CD4-positive, alpha-beta T cell treated with Interleukin-17A for 4 hours (primary cell): Measurements from ENCODE around the gene KCNB1.
"Not testable (repeated sequence)": the region's sequence is repeated elsewhere in the genome, so short reads cannot be mapped to it uniquely, and the experiment has no call there.

ENCODE experiments used
- DNase-seq: peaks from one replicate; pipeline ENCODE4 v3.0.0-alpha.2; 2020; ENCODE audit warnings: mixed read lengths

KCNB1 gene

GRCh38 chr20:49431329-49431728, 51.1 kb downstream of the KCNB1 start:
- DNase-seq, result no peak

DNA sequence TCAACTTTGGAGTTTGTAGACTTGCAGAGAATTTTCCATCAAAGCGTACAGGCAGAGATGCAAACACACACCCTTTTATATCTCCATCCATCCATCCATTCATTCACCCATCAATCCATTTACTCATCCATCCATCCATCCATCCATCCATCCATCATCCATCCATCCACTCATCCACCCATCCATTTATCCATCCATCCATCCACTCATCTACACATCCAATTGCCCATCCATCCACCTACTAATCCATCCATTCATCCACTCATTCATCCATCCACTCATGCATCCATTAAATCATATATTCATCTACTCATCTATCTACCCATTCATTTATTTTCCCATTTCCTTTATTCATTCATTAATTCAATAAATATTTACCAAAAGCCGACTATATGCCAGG, 52.1 kb downstream of the KCNB1 start:
- DNase-seq, result no peak

GRCh38 chr20:49427751-49428518, 54.5 kb downstream of the KCNB1 start:
- DNase-seq, result no peak

GRCh38 chr20:49426873-49427272, 55.6 kb downstream of the KCNB1 start:
- no peak for DNase-seq

DNA sequence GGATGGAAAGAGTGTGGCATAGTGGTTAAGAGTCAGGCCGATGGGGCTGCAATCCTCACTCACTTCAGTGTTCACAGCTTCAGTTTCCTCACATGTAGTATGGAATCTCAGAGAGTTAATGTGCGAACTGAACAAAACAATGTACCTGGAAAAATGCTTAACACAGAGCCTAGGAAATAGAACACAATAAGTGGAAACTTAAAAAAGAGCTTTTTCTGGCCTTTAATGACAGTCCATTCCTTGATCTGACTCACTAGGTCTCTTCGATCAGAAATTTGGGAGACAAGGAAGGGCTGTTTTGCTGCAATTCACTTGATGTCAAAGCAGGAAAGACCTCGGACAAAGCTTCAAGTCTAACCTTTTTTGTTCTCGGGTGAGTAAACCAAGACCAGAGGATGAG, 56.1 kb downstream of the KCNB1 start:
- DNase-seq, result no peak

- DNase-seq, result no peak
Observed at GRCh38 chr20:49424536-49424935, 57.9 kb downstream of the KCNB1 start.

- DNase-seq, result no peak
Observed at GRCh38 chr20:49422161-49422560, 60.3 kb downstream of the KCNB1 start.

DNA sequence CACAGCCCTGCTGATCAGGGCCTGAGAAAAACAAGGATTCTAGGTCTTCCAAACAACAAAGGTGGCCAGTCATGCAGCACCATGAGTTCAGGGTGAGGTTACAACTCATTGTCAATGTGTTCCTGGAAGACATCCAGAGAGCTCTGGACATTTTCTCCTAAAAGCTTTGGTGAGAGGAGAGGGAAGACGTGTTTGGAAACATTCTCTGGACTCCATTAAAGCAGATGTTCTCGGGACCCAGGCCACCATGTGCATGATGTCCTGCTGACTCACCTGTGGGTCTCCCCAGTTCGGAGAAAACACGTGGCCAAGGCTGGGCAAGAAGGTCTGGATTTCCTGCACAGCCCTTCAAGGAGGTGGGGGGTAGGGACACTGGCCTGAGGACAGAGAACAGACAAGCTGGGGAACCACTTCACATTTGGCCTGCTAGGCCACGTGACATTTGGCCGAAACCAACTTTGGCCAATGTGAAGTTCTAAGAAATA, 61.6 kb downstream of the KCNB1 start:
- no peak for DNase-seq

DNA sequence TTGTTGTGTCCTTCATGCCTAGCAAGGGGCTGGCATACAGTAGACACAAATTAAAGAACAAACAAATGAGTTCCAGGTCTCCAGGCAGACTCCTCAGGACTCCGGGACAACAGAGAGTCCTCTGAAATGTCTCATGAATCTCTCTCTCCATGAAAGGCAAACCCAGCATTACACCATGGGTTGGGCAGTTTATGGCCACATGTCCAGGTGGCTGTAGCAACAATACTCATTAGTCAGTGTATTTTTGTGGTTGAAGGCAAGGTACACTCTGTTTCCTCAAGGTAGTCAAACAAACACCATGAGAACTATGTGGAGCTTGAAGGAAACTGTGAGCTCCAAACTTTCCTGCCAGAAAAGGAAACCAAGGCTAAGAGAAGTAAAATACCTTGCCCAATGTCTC, 62.2 kb downstream of the KCNB1 start:
- DNase-seq, result no peak

- DNase-seq, result no peak
Observed at GRCh38 chr20:49419785-49420184, 62.7 kb downstream of the KCNB1 start.

- no peak for DNase-seq
Observed at GRCh38 chr20:49418809-49419208, 63.7 kb downstream of the KCNB1 start.

DNA sequence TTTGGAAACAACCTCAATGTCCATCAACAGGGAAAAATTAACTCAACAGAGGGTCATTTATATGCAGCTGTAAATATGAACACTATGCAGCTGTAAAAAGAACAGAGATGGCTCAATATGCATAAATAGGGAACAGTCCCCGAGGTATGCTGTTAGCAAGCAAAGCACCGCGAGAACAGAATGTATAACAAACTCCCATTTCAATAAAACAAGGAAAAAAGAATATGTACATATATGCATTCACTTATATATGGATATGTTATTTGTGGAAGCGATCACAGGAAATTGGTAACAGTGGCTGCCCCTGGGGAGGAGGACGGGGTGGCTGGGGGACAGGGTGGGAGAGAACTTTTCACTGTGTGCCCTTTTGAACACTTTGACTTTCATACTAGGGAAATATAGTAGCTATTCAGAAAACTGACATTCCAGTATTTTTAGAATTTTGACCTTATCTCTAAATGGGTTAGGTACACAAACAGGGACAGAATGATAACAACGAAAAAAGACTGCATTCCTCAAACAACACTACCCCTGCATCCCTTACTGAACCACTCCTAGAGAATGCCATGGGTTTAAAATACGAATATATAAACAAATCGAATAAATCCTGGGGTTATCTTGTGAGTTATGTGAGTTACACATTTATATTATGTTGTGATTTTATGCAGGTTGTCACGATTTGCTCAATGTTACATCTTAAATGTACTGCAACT, 64.5 kb downstream of the KCNB1 start:
- DNase-seq, result no peak

GRCh38 chr20:49415668-49416044, 66.8 kb downstream of the KCNB1 start:
- no peak for DNase-seq

DNA sequence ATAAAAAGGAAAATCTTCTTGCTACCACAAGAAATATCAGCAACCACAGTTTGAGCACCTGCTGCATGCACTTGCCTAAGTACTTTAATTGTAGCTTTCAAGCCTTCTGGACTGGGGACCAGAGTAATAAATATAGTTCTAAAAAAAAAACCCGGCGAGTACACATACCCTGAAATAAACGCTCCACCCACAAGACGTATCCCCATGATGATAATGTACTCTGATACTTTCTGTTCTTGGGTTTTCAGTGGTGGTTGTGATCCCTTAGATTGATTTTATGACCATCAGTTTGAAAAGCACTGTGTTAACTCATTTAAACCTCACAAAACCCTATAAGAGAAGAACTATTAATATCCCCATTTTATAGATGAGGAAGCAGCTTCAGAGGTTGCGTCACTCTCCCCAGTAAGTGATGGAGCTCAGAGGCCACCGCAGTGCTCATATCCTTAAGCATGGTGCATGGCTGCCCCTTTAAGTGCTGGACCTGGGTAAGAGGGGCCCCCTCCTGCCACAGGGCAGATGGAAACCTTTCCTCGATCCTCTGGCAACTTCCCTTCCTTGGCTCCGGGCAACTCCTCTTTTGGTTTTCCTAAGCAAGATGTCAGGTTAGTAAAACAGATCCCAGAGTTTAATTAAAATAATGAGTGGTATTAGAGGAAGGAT, 67.3 kb downstream of the KCNB1 start:
- no peak for DNase-seq

DNA sequence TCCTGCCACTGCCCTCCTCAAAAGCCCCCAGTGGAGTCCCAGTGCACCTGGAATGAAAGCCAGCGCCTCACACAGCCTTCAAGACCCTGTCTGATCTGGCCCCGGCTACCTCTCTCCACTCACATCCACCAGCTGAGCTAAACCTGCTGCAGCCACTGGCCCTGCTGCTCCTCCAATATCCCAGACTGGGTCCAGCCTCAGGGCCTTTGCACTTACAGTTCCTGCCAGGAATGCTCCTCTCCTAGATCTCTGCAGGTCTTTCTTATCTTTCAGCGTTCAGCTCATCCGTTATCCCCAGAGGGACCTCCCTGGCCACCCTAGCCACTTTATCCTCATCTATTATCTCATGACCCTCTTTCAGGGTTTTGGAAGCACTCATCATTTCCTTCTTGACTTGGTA, 68.8 kb downstream of the KCNB1 start:
- DNase-seq, result no peak

- DNase-seq, result no peak
Observed at GRCh38 chr20:49412953-49413352, 69.5 kb downstream of the KCNB1 start.

DNA sequence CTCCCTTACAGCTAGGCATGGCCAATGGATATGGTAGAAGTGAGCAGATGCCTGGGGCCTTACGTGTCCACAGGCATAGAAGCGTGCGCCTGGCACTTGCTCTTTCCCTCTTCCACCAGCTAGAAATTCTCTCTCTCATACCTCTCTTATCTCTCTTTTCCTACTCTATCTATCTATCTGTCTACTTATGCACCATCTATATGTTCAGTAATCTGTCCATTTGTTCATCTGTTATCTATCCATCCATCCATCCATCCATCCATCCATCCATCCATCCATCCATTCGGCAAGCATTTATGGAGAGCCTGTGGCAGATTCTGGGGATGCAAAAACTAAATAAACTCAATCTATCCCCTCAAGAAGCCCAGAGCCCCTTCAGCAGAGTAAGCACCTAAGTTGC, 70.2 kb downstream of the KCNB1 start:
- DNase-seq, result no peak

- DNase-seq, result no peak
Observed at GRCh38 chr20:49411221-49411925, 71.1 kb downstream of the KCNB1 start.

DNA sequence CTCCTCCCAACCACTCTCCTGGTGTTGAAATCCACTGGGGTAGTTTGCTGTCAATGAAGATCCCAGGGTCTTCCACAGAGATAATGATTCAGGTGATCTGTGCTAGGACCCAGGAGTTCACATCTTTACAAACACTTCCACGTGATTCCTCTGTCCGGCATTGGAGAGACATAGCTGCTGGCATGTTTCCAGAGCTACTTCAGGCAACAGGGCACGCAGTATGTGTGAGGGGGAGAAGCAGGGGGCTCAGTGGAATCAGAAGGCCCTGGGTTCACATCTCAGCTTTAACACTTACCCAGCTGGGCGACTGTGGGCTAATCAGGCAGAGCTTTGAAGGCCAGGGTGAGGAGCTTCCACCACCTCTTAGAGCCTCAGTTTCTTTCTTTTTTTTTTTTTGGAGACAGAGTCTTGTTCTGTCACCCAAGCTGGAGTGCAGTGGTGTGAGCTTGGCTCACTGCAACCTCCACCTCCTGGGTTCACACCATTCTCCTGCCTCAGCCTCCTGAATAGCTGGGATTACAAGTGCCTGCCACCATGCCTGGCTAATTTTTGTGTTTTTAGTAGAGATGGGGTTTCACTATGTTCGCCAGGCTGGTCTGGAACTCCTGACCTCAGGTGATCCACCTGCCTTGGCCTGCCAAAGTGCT, 72.4 kb downstream of the KCNB1 start:
- not testable (repeated sequence) for DNase-seq

- no peak for DNase-seq
Observed at GRCh38 chr20:49409302-49409974, 73.0 kb downstream of the KCNB1 start.

- DNase-seq, result no peak
Observed at GRCh38 chr20:49408509-49409104, 73.9 kb downstream of the KCNB1 start.

DNA sequence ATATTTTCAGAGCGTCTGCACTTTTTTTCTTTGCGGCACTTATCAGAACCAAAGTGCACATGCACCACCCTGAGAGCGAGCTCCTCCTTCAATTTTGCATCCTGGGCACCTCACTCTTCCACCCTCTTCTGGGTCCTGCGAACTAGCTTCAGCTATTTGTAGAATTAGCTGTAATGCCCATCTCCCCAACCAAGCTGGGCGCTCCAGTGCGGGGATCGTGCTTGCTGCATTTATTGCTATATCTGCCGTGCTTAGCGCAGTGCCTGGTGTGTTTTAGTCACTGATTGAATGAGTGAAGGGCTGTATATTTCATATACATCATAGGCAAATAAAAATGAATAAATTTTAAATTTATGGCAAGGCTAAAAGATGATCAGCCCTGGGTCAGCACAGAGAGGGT, 75.8 kb downstream of the KCNB1 start:
- DNase-seq, result no peak
